ENCODE data around the gene AKAP11. TPM values are rescaled to one million over a fixed set of nuclear protein-coding genes. Genes with fewer than 3 reads are reported as not detected.
A peak's percentile ranks its signal among the peaks of the same experiment; 100 is the strongest.

Gene AKAP11
- total and polyA plus RNA-seq, 2 of the 13 experiments (the other 11 are each of a cell fraction or from before 2014, with no cell fraction given): 7.2 to 9.8 TPM

GRCh38 chr13:42271337-42272114 is 426 bp upstream of the AKAP11 start (continued):
- TF ChIP-seq ARID3A (IDR thresholded peaks at IDR 0.05; ENCODE audit: low read depth, low read length) (no peak), NFRKB (IDR thresholded peaks at IDR 0.05) (no peak), EED (CRISPR knock-in tag; IDR thresholded peaks at IDR 0.05) (no peak; the same call in 1 of the 2 replicates), ZGPAT (CRISPR knock-in tag; IDR thresholded peaks at IDR 0.05) (peak; percentile 83), ZNF18 (CRISPR knock-in tag; IDR thresholded peaks at IDR 0.05; ENCODE audit: insufficient replicate concordance) (peak; percentile 47), SP4 (CRISPR knock-in tag; IDR thresholded peaks at IDR 0.05) (no peak), PRDM4 (CRISPR knock-in tag; IDR thresholded peaks at IDR 0.05; ENCODE audit: borderline replicate concordance) (no peak), CEBPB (IDR thresholded peaks at IDR 0.05; ENCODE audit: borderline replicate concordance, low read depth, low read length) (no peak), RORA (CRISPR knock-in tag; IDR thresholded peaks at IDR 0.05) (no peak), AGO2 (optimal IDR thresholded peaks at IDR 0.05; ENCODE audit: low read depth, low read length) (no peak), BRCA1 (CRISPR knock-in tag; IDR thresholded peaks at IDR 0.05) (peak; percentile 67; the same call in 1 of the 2 replicates), TCF12 (IDR thresholded peaks at IDR 0.05) (no peak), TCF12 (CRISPR knock-in tag; IDR thresholded peaks at IDR 0.05) (peak; percentile 85), ZFX (CRISPR knock-in tag; IDR thresholded peaks at IDR 0.05; ENCODE audit: low read depth) (no peak), GLI4 (CRISPR knock-in tag; IDR thresholded peaks at IDR 0.05; ENCODE audit: borderline replicate concordance) (no peak), NFATC3 (CRISPR knock-in tag; IDR thresholded peaks at IDR 0.05) (no peak)
